HK-2 (cell line): ENCODE measurements around the gene ZBTB20.

Experiments
- DNase-seq: peaks from one replicate; pipeline ENCODE4 v3.0.0-alpha.2; 2018; ENCODE audit not compliant: unreplicated experiment

ZBTB20 gene

DNA sequence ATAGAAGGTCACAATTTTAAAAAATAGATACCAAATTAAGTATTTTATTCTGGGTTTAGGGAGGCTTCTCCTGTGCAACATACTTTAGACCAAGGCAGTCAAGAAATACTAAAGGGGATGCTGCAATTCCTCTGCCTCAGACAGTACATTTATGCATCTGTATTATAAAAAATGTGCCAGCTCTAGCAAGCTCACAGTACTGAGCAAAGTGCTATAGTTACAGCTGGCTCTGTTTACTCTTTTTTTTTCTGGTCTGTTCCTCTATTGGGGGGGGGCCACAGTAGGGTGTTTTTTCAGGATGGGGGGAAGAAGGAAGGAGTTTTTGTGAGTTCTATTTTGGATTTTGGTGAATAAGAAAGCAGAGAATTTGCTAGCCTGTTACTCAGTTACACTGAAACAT, 668.3 kb downstream of the ZBTB20 start:
- no peak for DNase-seq

DNA sequence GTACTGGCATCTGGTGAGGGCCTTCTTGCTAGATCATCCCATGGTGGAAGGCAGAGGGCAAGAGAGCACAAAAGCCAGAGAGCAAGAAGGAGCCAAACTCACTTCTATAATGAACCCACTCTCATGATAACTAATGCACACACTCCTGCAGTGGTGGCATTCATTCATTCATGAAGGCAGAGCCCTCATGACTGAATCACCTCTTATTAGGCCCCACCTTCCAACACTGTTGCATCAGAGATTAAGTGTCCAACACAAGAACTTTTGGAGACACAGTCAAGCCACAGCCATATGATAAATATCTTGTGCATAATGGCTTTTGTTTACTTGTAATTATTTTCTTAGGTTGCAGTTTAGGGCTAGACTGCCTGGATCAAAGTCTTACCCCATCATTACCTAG, 670.6 kb downstream of the ZBTB20 start:
- no peak for DNase-seq

- no peak for DNase-seq
These were observed 675.6 kb downstream of the ZBTB20 start for GRCh38 chr3:114471478-114471877.

DNA sequence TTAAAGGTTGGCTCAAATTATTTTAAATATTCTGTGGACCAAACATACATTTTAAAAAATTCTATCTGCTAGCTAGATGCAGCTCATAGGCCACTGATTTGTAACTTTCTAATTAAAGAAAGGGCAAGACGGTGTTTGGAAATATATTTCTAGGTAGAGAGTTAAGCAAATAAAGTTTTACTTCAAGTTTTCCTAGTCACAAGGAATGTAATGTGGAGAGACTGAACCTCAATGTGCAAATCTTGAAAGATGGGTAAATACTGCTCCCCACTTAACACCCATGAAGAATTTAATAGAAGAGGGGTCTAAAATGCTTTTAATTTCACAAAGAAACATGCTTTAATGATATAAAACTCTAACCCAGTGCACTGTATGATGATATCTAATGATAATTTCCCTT, 678.0 kb downstream of the ZBTB20 start:
- no peak for DNase-seq

GRCh38 chr3:114466816-114467215, 680.3 kb downstream of the ZBTB20 start:
- DNase-seq = no peak

- no peak for DNase-seq
These were observed 680.8 kb downstream of the ZBTB20 start for GRCh38 chr3:114466251-114466650.

GRCh38 chr3:114464548-114464947, 682.5 kb downstream of the ZBTB20 start:
- DNase-seq = no peak

GRCh38 chr3:114462750-114463149, 684.3 kb downstream of the ZBTB20 start:
- DNase-seq = no peak

- no peak for DNase-seq
These were observed 686.6 kb downstream of the ZBTB20 start for GRCh38 chr3:114460459-114460858.

- no peak for DNase-seq
These were observed 690.3 kb downstream of the ZBTB20 start for GRCh38 chr3:114456742-114457141.

GRCh38 chr3:114455432-114455831, 691.7 kb downstream of the ZBTB20 start:
- DNase-seq = no peak

DNA sequence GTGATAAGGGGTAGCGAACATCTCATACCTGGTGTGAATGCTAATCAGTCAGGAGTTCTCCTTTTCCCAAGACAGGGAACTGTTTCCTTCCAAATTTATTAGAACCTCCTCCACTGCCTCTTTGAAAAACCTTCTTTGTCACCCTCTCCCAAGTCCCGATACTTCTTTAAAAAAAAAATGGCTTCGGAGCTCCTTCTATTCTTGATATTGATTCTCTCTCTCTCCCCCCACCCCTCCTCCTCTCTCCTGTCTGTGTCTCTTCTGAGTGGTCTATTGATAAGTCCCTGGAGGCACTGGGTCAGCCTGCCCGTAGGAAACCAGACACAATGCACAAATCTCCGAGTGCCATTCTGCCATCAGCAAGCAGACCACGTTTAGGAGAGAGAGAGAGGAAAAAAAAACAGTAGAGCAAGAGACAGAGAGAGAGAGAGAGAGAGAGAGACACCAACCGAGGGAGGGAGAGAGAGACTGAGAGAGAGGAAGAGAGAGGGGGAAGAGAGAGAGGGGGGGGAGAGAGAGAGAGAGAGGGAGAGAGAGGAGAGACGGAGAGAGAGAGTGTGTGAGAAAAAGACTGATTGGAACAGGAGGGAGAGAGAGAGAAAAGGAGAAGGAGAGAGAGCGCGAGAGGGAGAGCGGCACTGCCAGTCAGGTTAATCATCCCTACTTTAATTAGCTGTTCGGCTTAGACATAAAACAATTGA, 692.4 kb downstream of the ZBTB20 start:
- no peak for DNase-seq

- no peak for DNase-seq
These were observed 693.7 kb downstream of the ZBTB20 start for GRCh38 chr3:114453361-114453780.

DNA sequence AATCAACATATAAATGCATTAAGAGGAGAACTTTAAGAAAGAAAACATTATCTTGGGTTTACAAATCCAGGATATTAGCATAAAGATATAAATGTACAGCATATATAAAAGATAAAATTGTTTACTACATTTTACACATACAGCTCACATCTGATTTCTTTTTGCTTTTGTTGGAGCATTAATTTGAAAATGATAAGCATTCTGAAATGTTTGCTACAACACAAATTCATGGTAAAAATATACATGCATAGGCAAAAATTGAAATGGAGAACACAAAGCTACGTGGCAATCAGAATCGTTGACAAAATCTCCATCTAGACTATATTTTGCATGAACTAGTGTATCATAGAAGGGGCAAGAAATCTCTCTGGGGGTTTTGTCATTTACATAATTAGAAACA, 694.2 kb downstream of the ZBTB20 start:
- DNase-seq = no peak

- DNase-seq = no peak
These were observed 694.8 kb downstream of the ZBTB20 start for GRCh38 chr3:114452256-114452655.

GRCh38 chr3:114451561-114452018, 695.5 kb downstream of the ZBTB20 start:
- no peak for DNase-seq

GRCh38 chr3:114451051-114451451, 696.0 kb downstream of the ZBTB20 start:
- DNase-seq = no peak

DNA sequence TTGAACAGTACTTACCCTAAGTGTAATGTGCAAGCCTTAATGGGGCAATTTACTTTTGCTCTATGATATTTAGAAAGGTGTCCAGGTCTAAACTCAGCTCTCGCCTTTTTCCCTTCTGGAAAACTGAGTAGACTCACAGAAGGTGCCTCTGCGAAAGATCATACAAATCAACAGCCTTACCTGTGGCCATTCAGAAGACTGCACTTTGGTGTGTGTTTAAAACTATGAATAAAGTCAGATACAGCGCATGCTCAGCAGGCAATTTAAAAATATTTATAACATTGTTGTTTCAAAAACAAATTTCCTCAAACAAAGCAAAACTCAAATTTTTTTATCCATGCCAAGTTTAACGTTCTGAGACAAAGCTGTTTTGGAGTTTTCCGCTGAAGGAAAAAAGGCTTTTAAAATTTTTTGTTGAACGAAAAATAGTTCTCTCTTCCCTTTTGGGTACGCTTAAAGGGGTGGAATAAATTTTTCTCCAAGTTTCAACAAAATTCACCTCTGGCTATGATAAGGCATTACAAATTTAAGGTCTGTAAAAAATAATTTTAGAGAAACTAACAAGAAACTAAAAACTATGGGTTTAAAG, 697.0 kb downstream of the ZBTB20 start:
- DNase-seq = no peak

GRCh38 chr3:114449271-114450007, 697.6 kb downstream of the ZBTB20 start:
- no peak for DNase-seq

DNA sequence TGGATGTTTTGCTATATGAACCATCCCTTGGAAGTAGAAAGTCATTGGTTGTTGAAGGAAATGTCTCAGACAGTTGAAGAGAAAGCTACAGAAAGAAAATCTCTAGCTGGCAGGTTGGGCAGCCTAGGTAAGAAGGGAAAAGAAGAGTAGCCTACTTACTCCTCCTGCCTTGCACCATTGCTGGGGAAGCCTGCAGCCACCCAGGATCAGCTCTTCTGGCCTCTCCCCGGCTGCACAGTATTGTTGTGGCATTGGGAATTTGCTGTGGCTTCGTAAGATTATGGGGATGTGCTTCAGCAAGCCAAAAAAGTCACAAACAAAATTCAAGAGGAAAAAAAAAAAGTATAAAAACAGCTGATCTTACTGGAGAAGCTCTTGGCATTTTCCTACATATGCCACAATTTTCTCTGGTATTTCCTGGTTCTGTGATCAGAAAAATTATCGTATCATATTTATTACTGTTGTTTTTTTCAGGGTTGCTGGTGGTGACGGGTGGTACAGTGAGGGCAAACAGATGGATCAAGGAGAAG, 699.1 kb downstream of the ZBTB20 start:
- DNase-seq = no peak

DNA sequence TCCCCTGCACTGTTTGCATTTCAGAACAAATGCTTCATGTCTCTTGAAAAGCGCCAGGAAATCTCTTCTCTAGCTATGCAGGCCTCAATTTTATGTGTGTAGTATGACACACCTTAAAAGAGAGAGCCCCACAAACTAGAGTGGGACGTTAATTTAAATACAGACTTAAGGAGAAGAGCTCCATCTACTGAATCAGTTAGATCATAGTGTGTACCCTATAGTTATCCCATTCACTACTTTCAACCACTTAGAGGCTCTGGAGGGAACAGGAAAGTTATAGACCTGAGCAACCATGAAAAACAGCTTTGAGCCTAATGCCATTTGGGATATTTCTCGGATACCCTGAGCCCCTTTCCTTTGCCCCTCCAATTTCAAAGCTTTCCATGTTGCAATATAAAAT, 699.5 kb downstream of the ZBTB20 start:
- DNase-seq = no peak

DNA sequence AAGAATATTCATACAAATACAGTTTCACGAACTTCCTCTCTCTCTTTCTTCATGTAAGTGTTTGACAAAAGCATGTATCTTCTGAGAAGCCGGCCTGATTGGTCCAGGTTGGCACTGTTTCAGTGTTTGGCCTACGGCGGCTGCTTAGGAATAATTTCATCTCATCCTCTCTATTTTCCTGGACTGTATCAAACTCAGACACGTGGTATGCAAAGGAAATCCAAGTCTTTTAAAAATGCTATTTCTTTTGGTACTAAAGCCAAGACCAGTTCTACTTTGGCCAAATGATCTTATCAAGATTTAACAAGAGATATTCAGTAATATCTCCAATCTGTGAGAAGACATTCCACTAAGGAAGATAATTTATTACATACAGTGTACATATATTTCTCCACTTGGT, 700.5 kb downstream of the ZBTB20 start:
- no peak for DNase-seq

DNA sequence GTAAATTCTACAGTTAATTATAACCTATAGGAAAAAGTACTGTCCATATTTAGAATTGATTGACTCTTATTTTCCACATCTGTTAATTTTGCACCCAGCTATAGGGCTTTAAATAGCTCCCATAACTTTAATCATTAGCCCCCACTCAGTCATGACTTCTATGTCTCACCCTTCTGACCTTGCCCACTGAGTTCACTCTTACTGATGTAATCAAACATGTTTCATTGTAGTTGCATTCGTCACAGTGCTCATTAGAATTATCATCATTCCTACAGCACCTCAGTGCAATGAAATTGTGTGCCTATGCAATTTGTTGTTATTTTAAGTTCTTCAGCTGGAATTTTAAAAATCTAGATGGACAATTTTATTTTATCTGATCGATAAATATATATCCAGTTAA, 701.9 kb downstream of the ZBTB20 start:
- DNase-seq = no peak
